ENCODE results near the gene ARHGAP19.

DNA sequence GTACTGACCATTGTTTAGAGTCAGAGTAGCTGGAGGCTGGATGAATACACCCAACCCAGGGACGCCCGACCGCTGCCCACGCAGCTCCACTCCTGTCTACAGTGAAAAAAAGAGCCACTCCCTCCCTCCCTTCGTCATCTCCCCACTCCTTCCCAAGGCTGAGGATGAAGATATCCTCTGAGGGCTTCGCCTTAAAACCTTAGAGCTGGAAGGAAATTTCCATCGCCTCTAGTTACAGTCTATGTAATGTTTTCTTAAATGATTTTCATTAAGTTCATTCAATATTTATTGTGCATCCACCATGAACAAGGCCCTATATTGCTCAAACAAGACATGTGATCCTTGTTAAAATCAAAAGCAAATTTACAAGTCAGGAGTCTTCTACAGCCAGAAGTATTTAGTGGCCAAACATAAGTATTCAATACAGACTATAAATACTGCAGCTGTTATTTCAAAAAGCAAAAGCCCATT, 95.4 kb downstream of the ARHGAP19 start:
- TF ChIP-seq, protein P1, sequence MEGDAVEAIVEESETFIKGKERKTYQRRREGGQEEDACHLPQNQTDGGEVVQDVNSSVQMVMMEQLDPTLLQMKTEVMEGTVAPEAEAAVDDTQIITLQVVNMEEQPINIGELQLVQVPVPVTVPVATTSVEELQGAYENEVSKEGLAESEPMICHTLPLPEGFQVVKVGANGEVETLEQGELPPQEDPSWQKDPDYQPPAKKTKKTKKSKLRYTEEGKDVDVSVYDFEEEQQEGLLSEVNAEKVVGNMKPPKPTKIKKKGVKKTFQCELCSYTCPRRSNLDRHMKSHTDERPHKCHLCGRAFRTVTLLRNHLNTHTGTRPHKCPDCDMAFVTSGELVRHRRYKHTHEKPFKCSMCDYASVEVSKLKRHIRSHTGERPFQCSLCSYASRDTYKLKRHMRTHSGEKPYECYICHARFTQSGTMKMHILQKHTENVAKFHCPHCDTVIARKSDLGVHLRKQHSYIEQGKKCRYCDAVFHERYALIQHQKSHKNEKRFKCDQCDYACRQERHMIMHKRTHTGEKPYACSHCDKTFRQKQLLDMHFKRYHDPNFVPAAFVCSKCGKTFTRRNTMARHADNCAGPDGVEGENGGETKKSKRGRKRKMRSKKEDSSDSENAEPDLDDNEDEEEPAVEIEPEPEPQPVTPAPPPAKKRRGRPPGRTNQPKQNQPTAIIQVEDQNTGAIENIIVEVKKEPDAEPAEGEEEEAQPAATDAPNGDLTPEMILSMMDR (IDR thresholded peaks at IDR 0.05), result no peak
- TF ChIP-seq POLR2A (IDR thresholded peaks at IDR 0.05), result no peak

All from esophagus squamous epithelium (tissue), 4 donors.